Hepatocyte (in vitro differentiated cells): ENCODE measurements around the gene SCN11A. TPM values are rescaled to one million over a fixed set of nuclear protein-coding genes. Genes with fewer than 3 reads are reported as not detected.

Experiments
- DNase-seq: peaks from one replicate; pipeline ENCODE4 v3.0.0-alpha.2; 2016; ENCODE audit warnings: low spot score
- H2AFZ ChIP-seq: fragments of 200-600 bp; sonication (generic); 2 replicates; pipeline ENCODE4 v1.6.0; 2016; ENCODE audit warnings: antibody characterized with exemption, mild to moderate bottlenecking
- H3K27ac ChIP-seq: fragments of 200-600 bp; sonication (generic); 2 replicates; pipeline ENCODE4 v1.5.1; 2016; ENCODE audit warnings: mild to moderate bottlenecking
- H3K27me3 ChIP-seq: fragments of 200-600 bp; sonication (generic); 2 replicates; pipeline ENCODE4 v1.6.1; 2016
- H3K36me3 ChIP-seq: fragments of 200-600 bp; sonication (generic); replicated peaks from 2 replicates; pipeline ENCODE4 v1.5.1; 2016; ENCODE audit warnings: low read depth; ENCODE audit not compliant: insufficient read depth
- H3K4me1 ChIP-seq: fragments of 200-600 bp; sonication (generic); 2 replicates; pipeline ENCODE4 v1.5.1; 2016; ENCODE audit warnings: mild to moderate bottlenecking, moderate library complexity; ENCODE audit not compliant: insufficient read depth
- H3K4me2 ChIP-seq: fragments of 200-600 bp; sonication (generic); 2 replicates; pipeline ENCODE4 v1.6.0; 2016
- H3K4me3 ChIP-seq: fragments of 200-600 bp; sonication (generic); 2 replicates; pipeline ENCODE4 v1.5.1; 2016; ENCODE audit warnings: mild to moderate bottlenecking
- H3K79me2 ChIP-seq: fragments of 200-600 bp; sonication (generic); 2 replicates; pipeline ENCODE4 v1.6.0; 2017; ENCODE audit warnings: mild to moderate bottlenecking
- H3K9me2 ChIP-seq: fragments of 200-600 bp; sonication (generic); replicated peaks from 2 replicates; pipeline ENCODE4 v1.6.0; 2017; ENCODE audit warnings: mild to moderate bottlenecking; ENCODE audit not compliant: insufficient read depth
- H3K9me3 ChIP-seq: fragments of 200-600 bp; sonication (generic); 2 replicates; pipeline ENCODE4 v1.5.1; 2016; ENCODE audit warnings: low read depth, mild to moderate bottlenecking
- H4K20me1 ChIP-seq: fragments of 200-600 bp; sonication (generic); 2 replicates; pipeline ENCODE4 v1.6.0; 2016; ENCODE audit warnings: mild to moderate bottlenecking; ENCODE audit not compliant: insufficient read depth, poor library complexity, severe bottlenecking
- EZH2 ChIP-seq: fragments of 200-600 bp; sonication (generic); IDR thresholded peaks from 2 replicates; pipeline ENCODE4 v1.6.1; 2016; ENCODE audit warnings: antibody characterized with exemption, mild to moderate bottlenecking, borderline replicate concordance
- EZH2phosphoT487 ChIP-seq: fragments of 200-600 bp; sonication (generic); IDR thresholded peaks from one replicate; pipeline ENCODE4 v1.6.1; 2018; ENCODE audit warnings: antibody characterized with exemption, mild to moderate bottlenecking, low read depth, moderate library complexity; ENCODE audit not compliant: unreplicated experiment, severe bottlenecking
- WGBS: methylation state at CpG from one replicate; pipeline ENCODE4 v1.1.6; 2016; ENCODE audit warnings: low lambda C conversion rate; ENCODE audit errors: missing lambda C conversion rate; 5-methylcytosine and 5-hydroxymethylcytosine counted together
- polyA plus RNA-seq: library from polyadenylated mRNA; unstranded; fragments of >200 nt; fragmentation: Nextera tagmentation; extraction: Ambion mirVana; gene quantifications from 2 replicates; pipeline ENCODE4 v1.2.1, GENCODE V29; 2016
- total RNA-seq: library from RNA; depleted of rRNA; stranded (reverse); fragments of >200 nt; gene quantifications from 2 replicates; pipeline ENCODE4 v1.2.3, GENCODE V29; 2014
- TF ChIP-seq, protein P1 (sequence below): fragments of 200-600 bp; sonication (generic); IDR thresholded peaks from 2 replicates; pipeline ENCODE4 v1.5.1; 2016; ENCODE audit warnings: antibody characterized with exemption, mild to moderate bottlenecking; ENCODE audit not compliant: poor library complexity

The SCN11A gene
- total and polyA plus RNA-seq, 2 experiments from 2014 or later: 1.9 to 3.7 TPM

DNA sequence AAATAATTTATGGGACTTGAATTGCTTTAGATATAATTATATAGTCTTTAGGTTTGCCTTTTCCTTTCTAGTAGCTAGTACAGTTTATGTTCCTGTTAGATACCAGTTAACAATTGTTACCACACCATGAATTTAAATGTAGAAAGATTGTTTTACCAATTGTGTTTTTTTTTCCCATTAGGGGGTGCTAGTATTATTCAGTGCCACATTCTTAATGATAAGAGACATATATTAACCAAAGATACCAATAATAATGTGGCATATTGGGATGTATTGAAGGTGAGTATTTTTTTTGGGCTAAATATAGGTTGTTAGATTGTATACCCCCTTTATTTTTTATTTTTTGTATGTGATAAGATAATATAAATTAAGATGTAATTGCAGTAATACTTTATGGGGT, 27.8 kb upstream of the SCN11A start:
- DNase-seq: no peak
- Histone ChIP-seq H4K20me1 (no peaks in the 10 kb centered on the region), H3K79me2 (no peaks in the 10 kb centered on the region), H3K27ac (no peak overlapping the region), H3K36me3 (no peaks in the 10 kb centered on the region), H3K9me2 (no peaks in the 10 kb centered on the region), H2AFZ (no peak overlapping the region), H3K4me3 (no peak overlapping the region), H3K9me3 (no peaks in the 10 kb centered on the region), H3K27me3 (no peaks in the 10 kb centered on the region), H3K4me1 (no peaks in the 10 kb centered on the region), H3K4me2 (no peak overlapping the region)
- no peak for TF ChIP-seq EZH2phosphoT487
- TF ChIP-seq EZH2: no peak
- TF ChIP-seq, protein P1, sequence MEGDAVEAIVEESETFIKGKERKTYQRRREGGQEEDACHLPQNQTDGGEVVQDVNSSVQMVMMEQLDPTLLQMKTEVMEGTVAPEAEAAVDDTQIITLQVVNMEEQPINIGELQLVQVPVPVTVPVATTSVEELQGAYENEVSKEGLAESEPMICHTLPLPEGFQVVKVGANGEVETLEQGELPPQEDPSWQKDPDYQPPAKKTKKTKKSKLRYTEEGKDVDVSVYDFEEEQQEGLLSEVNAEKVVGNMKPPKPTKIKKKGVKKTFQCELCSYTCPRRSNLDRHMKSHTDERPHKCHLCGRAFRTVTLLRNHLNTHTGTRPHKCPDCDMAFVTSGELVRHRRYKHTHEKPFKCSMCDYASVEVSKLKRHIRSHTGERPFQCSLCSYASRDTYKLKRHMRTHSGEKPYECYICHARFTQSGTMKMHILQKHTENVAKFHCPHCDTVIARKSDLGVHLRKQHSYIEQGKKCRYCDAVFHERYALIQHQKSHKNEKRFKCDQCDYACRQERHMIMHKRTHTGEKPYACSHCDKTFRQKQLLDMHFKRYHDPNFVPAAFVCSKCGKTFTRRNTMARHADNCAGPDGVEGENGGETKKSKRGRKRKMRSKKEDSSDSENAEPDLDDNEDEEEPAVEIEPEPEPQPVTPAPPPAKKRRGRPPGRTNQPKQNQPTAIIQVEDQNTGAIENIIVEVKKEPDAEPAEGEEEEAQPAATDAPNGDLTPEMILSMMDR: no peak

DNA sequence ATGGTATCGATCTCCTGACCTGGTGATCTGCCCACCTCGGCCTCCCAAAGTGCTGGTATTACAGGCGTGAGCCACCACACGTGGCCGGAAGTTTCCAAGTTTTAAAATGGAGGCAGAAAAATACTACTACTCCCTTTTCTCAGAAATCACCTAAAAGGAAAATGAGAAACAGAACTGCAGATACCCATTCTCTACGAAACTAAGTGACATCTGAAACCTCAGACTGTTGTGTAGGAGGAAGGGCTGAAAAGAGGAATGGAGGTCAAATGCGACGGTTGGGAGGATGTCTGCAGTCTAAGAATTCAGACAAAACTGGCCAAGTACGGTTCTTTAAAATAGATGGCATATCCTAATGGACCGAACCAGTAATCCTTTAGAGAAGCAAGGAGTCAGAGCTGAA, 24.2 kb upstream of the SCN11A start:
- TF ChIP-seq, protein P1: no peak
- TF ChIP-seq EZH2phosphoT487: no peak
- no peak for TF ChIP-seq EZH2
- no peaks in the 10 kb centered on the region for H3K4me1 ChIP-seq
- H2AFZ ChIP-seq: no peak overlapping the region
- no peak for DNase-seq
- no peaks in the 10 kb centered on the region for H4K20me1 ChIP-seq
- H3K9me3 ChIP-seq: no peaks in the 10 kb centered on the region
- no peaks in the 10 kb centered on the region for H3K9me2 ChIP-seq
- no peak overlapping the region for H3K4me2 ChIP-seq
- H3K79me2 ChIP-seq: no peaks in the 10 kb centered on the region
- 98% methylated on average over 10 of the region's 10 CpGs for WGBS
- H3K27me3 ChIP-seq: no peaks in the 10 kb centered on the region
- H3K4me3 ChIP-seq: no peak overlapping the region
- H3K36me3 ChIP-seq: no peaks in the 10 kb centered on the region
- H3K27ac ChIP-seq: no peak overlapping the region

DNA sequence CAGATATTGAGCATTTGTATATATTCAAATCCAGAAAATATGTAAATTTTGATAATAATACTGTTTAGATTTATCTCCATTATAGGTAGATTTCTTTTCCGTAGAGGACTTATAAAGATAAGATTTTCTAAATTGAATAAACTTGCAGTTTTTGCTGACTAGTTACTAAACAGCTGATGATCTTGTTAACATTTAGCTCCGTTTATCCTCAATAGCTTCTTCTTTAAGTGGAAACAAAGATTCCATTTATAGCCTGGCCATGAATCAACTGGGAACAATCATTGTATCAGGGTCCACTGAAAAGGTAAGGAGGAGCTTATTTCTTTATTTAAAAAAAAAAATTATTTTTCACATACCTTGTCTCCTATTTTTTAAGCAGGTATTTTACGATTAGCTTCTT, 16.8 kb upstream of the SCN11A start:
- H3K9me3 ChIP-seq: no peaks in the 10 kb centered on the region
- TF ChIP-seq EZH2: no peak
- TF ChIP-seq, protein P1: no peak
- TF ChIP-seq EZH2phosphoT487: no peak
- H4K20me1 ChIP-seq: no peaks in the 10 kb centered on the region
- H3K79me2 ChIP-seq: peaks cover 26% of the 10 kb centered on the region
- H3K9me2 ChIP-seq: no peaks in the 10 kb centered on the region
- no peaks in the 10 kb centered on the region for H3K4me1 ChIP-seq
- no peak overlapping the region for H3K4me3 ChIP-seq
- H2AFZ ChIP-seq: no peak overlapping the region
- 72% methylated on average over 3 of the region's 3 CpGs for WGBS
- H3K36me3 ChIP-seq: no peaks in the 10 kb centered on the region
- H3K27ac ChIP-seq: no peak overlapping the region
- no peak overlapping the region for H3K4me2 ChIP-seq
- no peak for DNase-seq
- H3K27me3 ChIP-seq: no peaks in the 10 kb centered on the region

DNA sequence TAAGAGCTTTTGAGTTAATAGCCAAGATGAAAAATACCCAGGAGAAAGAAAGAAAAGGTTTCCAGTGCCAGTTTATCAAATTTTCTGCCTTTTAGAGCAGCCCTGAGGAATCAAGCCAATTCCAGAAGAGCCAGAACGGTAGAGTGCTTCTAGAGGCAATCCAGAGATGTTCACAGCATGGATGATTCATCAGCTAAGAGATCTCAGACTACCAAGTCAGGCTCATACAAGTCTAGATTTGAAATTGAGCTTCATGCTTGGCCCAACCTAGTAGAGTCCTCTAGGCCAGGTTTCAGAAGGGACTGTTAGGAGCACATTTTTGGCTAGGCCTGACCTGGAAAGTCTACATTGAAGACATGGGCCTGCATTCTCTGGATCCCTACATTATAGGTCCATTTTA, 15.5 kb upstream of the SCN11A start:
- H3K27me3 ChIP-seq: no peaks in the 10 kb centered on the region
- H3K9me2 ChIP-seq: no peaks in the 10 kb centered on the region
- no peak overlapping the region for H3K4me3 ChIP-seq
- no peak for DNase-seq
- TF ChIP-seq, protein P1: no peak
- TF ChIP-seq EZH2phosphoT487 (no peak), EZH2 (no peak)
- H3K36me3 ChIP-seq: no peaks in the 10 kb centered on the region
- H2AFZ ChIP-seq: no peak overlapping the region
- H3K79me2 ChIP-seq: peaks cover 37% of the 10 kb centered on the region
- peaks cover 5% of the 10 kb centered on the region for H4K20me1 ChIP-seq
- no peaks in the 10 kb centered on the region for H3K4me1 ChIP-seq
- H3K27ac ChIP-seq: no peak overlapping the region
- H3K9me3 ChIP-seq: no peaks in the 10 kb centered on the region
- no peak overlapping the region for H3K4me2 ChIP-seq
- 76% methylated on average over 1 of the region's 1 CpG for WGBS
